GM12801 (cell line): Measurements from ENCODE around the gene RUNX1.

ENCODE experiments used
- TF ChIP-seq, protein P1 (sequence below): IDR thresholded peaks from one replicate; pipeline ENCODE4 v1.5.1; 2011; ENCODE audit warnings: control low read depth; ENCODE audit not compliant: insufficient read length; ENCODE audit errors: extremely low read depth

The RUNX1 gene

DNA sequence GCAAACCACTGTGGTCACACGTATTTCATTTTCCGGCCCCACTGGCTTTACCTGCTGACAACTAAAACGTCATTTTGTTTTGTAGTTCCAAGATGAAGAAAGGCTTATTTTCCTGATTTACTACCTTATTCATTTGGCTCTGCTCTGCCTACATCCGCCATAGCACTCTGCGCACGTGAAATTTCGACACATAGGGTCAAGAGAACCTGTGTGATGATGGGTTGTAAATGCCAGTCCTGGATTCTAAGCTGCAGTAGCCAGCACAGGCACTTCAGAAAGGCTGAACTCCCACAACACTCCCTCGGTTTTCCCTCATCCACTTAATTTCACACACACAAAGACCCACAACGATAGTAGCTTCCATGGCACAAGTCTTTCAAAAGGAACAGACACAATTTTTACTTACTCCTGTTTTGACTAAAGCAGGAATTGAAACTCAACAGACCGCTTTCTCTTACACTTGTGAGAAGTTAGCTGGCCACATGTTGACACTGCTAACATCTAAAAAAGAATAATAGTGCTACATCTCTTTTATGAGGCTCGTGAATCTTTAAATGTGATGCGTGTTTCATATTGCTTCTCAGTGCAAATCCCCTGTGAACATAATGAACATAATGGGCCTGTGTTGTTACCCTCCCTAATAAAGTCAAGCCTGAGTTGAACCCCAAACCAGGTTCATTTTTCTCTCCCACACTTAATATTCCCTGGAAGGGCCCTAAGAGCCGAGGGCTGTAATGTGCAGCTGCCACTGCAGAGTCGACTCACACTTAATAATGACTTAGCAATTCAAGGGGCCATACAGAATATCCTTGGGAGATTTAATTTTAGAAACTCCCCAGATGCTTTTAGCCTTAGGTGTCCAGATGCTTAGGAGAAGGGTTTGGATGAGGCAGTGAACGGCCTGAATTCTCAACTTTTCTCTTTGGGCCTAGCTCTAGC is 1.5 kb upstream of the RUNX1 start:
- TF ChIP-seq, protein P1, sequence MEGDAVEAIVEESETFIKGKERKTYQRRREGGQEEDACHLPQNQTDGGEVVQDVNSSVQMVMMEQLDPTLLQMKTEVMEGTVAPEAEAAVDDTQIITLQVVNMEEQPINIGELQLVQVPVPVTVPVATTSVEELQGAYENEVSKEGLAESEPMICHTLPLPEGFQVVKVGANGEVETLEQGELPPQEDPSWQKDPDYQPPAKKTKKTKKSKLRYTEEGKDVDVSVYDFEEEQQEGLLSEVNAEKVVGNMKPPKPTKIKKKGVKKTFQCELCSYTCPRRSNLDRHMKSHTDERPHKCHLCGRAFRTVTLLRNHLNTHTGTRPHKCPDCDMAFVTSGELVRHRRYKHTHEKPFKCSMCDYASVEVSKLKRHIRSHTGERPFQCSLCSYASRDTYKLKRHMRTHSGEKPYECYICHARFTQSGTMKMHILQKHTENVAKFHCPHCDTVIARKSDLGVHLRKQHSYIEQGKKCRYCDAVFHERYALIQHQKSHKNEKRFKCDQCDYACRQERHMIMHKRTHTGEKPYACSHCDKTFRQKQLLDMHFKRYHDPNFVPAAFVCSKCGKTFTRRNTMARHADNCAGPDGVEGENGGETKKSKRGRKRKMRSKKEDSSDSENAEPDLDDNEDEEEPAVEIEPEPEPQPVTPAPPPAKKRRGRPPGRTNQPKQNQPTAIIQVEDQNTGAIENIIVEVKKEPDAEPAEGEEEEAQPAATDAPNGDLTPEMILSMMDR = no peak

DNA sequence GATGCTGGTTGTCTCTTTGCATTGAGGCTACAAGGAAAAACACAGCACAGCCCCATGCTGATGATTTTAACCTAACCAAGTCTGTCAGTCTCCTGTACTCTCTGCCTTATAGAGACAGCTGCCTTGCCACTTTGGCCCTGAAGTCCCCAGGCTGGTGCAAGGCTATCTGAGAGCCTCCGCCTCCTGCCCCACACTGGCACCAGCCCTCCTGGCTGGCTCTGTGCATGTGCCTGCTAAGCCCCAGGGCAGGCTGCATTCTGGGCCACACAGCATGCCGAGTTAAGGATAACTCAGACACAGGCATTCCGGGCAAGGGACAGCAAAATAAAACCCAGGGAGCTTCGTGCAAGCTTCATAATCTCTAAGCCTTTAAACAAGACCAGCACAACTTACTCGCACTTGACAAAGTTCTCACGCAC is 910 bp downstream of the RUNX1 start:
- TF ChIP-seq, protein P1 = no peak

DNA sequence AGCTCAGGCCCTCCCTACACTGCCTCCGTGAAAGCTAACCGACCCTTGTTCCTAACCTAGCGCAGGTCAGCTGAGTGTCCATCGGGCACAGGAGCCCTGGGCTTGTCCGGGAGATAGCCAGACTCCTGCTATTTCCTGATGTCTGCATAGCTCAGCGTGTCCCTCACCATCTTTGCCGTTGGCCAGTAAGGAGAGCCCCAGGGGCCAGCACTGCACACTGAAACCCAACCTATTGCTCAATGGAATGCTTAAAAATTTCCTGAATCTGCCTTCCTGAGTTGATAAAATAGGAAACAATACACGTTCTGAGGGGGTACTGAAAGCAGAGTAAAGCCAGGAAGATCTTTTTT is 2.2 kb downstream of the RUNX1 start:
- TF ChIP-seq, protein P1 = no peak

DNA sequence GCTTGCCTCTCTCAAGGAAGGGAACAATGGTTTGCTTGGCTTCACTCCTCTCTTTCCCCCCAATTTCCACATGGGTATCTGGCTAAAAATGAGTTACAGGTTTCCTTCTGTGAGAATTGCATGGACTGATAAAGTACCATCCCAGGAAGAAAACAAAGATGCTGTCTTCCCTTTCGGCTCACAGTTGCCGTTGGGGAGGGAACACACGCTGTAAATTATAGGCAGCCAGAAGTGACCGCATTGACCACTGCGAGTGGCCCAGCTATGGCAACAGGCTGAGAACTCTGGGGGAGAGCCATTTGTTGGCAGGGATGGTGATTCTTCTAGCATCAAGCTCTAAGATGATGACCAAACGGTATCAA is 2.9 kb downstream of the RUNX1 start:
- TF ChIP-seq, protein P1 = no peak

GRCh38 chr21:35045542-35046262 is 3.4 kb downstream of the RUNX1 start:
- TF ChIP-seq, protein P1 = no peak

DNA sequence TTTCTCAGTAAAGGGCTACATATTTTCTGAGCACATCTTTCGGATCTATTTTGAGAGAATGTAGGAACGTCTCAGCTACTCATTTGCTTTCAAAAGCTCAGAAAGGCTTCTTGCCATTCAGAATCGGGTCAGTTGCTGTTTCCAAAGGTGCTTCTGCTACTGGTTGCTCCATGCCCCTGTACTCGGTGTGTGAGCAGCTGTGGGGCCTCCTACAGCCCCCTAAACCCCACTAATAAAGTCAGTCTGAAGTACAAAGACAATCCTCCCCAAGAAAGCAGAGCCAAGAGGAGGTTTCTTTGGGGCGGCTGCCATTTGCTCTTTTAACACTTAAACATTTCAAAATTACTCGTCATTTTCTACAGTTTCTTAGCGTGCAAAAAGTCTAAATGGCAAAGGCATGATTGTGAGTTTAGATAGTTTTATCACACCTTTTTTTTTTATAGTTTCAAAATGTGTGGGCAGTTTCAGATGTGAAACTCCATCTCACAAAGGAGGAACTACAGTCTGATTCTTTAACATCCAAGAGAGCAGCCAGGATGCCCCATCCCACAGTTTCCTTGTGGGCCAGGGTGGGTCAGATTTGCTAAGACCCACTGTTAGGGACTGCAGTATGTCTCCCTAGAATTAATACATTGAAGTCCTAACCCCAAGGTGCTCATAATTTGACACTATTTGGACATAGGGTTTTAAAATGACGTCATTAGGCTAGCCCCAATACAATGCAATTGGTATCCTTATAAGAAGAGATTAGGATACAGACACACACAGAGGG is 4.1 kb downstream of the RUNX1 start:
- TF ChIP-seq, protein P1 = no peak

GRCh38 chr21:35044128-35044527 is 5.0 kb downstream of the RUNX1 start:
- TF ChIP-seq, protein P1 = no peak
